Activated CD8-positive, alpha-beta memory T cell treated with anti-CD3 and anti-CD28 coated beads, Interleukin-2, amount 10 ng/mL, durations not matched to agents 7 days and 5 days (primary cell): ENCODE measurements around the gene ZFHX3. TPM values are rescaled to one million over a fixed set of nuclear protein-coding genes. Genes with fewer than 3 reads are reported as not detected.

ENCODE experiments used
- ATAC-seq: fragments of 150-1000 bp; cut with Tn5 transposase; one replicate; pipeline ENCODE4 v1.10.0; 2021; ENCODE audit warnings: moderate library complexity
- CTCF ChIA-PET: fragments of 350-600 bp; sonication (Branson Sonifier 250); formaldehyde crosslinking; loops from one replicate; lab custom pipeline; 2021; ENCODE audit warnings: antibody characterized with exemption; lab: Charles Lee
- DNase-seq: peaks from one replicate; pipeline ENCODE4 v3.0.0-alpha.2; 2020
- H3K27ac Mint-ChIP-seq: one replicate; pipeline ENCODE4 v1.8.0; 2021; ENCODE audit warnings: mild to moderate bottlenecking, mixed read lengths
- H3K27me3 Mint-ChIP-seq: one replicate; pipeline ENCODE4 v1.8.0; 2021; ENCODE audit warnings: mixed read lengths
- H3K36me3 Mint-ChIP-seq: one replicate; pipeline ENCODE4 v1.8.0; 2021; ENCODE audit warnings: mild to moderate bottlenecking, mixed read lengths
- H3K4me1 Mint-ChIP-seq: one replicate; pipeline ENCODE4 v1.8.0; 2021; ENCODE audit warnings: mixed read lengths
- H3K4me3 Mint-ChIP-seq: one replicate; pipeline ENCODE4 v1.8.0; 2021; ENCODE audit warnings: mild to moderate bottlenecking, moderate library complexity, mixed read lengths
- H3K9me3 Mint-ChIP-seq: one replicate; pipeline ENCODE4 v1.8.0; 2022; ENCODE audit warnings: low read depth, mixed read lengths
- total RNA-seq, 2 experiments: library from RNA; stranded (reverse); gene quantifications; one replicate each; pipeline ENCODE4 v1.2.3, GENCODE V29; 2021

The ZFHX3 gene
- total RNA-seq, 2 experiments from 2014 or later, result 0.32 to 1.9 TPM

GRCh38 chr16:72783716-72784318 lies 264.1 kb downstream of the ZFHX3 start:
- no peaks in the 10 kb centered on the region for H3K9me3 Mint-ChIP-seq
- peaks cover 40% of the 10 kb centered on the region for H3K27me3 Mint-ChIP-seq
- H3K4me1 Mint-ChIP-seq, result peaks cover 31% of the 10 kb centered on the region
- ATAC-seq, result no peak
- no peaks in the 10 kb centered on the region for H3K36me3 Mint-ChIP-seq
- DNase-seq, result no peak
- H3K4me3 Mint-ChIP-seq, result no peak overlapping the region
- CTCF ChIA-PET, result interaction anchor here (0.6 to 1.0 kb wide), 4 partner anchors 12 to 133 kb away, joined by 3 to 5 read pairs (median 4); no protein-coding TSS in a partner anchor
- H3K27ac Mint-ChIP-seq, result no peak overlapping the region

GRCh38 chr16:72769876-72770275 lies 278.1 kb downstream of the ZFHX3 start:
- CTCF ChIA-PET, result no interaction called here
- no peak overlapping the region for H3K4me3 Mint-ChIP-seq
- H3K27me3 Mint-ChIP-seq, result no peaks in the 10 kb centered on the region
- H3K36me3 Mint-ChIP-seq, result no peaks in the 10 kb centered on the region
- no peak overlapping the region for H3K27ac Mint-ChIP-seq
- DNase-seq (no peak), ATAC-seq (no peak)
- H3K4me1 Mint-ChIP-seq, result no peaks in the 10 kb centered on the region
- no peaks in the 10 kb centered on the region for H3K9me3 Mint-ChIP-seq

- DNase-seq (no peak), ATAC-seq (no peak)
- no peak overlapping the region for H3K4me3 Mint-ChIP-seq
- no peaks in the 10 kb centered on the region for H3K9me3 Mint-ChIP-seq
- CTCF ChIA-PET, result no interaction called here
- H3K27me3 Mint-ChIP-seq, result no peaks in the 10 kb centered on the region
- H3K4me1 Mint-ChIP-seq, result no peaks in the 10 kb centered on the region
- no peaks in the 10 kb centered on the region for H3K36me3 Mint-ChIP-seq
- no peak overlapping the region for H3K27ac Mint-ChIP-seq
Observed at GRCh38 chr16:72768591-72768990, 279.3 kb downstream of the ZFHX3 start.

- DNase-seq (no peak), ATAC-seq (no peak)
- Mint-ChIP-seq H3K4me3 (no peak overlapping the region), H3K27ac (no peak overlapping the region), H3K27me3 (no peaks in the 10 kb centered on the region), H3K4me1 (no peaks in the 10 kb centered on the region), H3K36me3 (no peaks in the 10 kb centered on the region), H3K9me3 (no peaks in the 10 kb centered on the region)
- CTCF ChIA-PET, result interaction anchor here (1.0 kb wide), 1 partner anchor 66 kb away, joined by 4 read pairs; no protein-coding TSS in a partner anchor
Observed at GRCh38 chr16:72766506-72766905, 281.4 kb downstream of the ZFHX3 start.

GRCh38 chr16:72764015-72764654 lies 283.8 kb downstream of the ZFHX3 start:
- DNase-seq (no peak), ATAC-seq (no peak)
- H3K4me1 Mint-ChIP-seq, result no peaks in the 10 kb centered on the region
- CTCF ChIA-PET, result no interaction called here
- no peaks in the 10 kb centered on the region for H3K9me3 Mint-ChIP-seq
- no peaks in the 10 kb centered on the region for H3K27me3 Mint-ChIP-seq
- H3K36me3 Mint-ChIP-seq, result no peaks in the 10 kb centered on the region
- H3K4me3 Mint-ChIP-seq, result no peak overlapping the region
- H3K27ac Mint-ChIP-seq, result no peak overlapping the region

GRCh38 chr16:72760581-72760980 lies 287.3 kb downstream of the ZFHX3 start:
- CTCF ChIA-PET, result no interaction called here
- H3K4me1 Mint-ChIP-seq, result no peaks in the 10 kb centered on the region
- no peak for DNase-seq
- no peaks in the 10 kb centered on the region for H3K9me3 Mint-ChIP-seq
- no peak overlapping the region for H3K27ac Mint-ChIP-seq
- no peaks in the 10 kb centered on the region for H3K27me3 Mint-ChIP-seq
- H3K36me3 Mint-ChIP-seq, result no peaks in the 10 kb centered on the region
- ATAC-seq, result no peak
- no peak overlapping the region for H3K4me3 Mint-ChIP-seq

- CTCF ChIA-PET, result no interaction called here
- H3K9me3 Mint-ChIP-seq, result no peaks in the 10 kb centered on the region
- DNase-seq, result no peak
- no peaks in the 10 kb centered on the region for H3K4me1 Mint-ChIP-seq
- no peak overlapping the region for H3K4me3 Mint-ChIP-seq
- H3K27me3 Mint-ChIP-seq, result no peaks in the 10 kb centered on the region
- no peaks in the 10 kb centered on the region for H3K36me3 Mint-ChIP-seq
- H3K27ac Mint-ChIP-seq, result no peak overlapping the region
- no peak for ATAC-seq
Observed at GRCh38 chr16:72753881-72754280, 294.0 kb downstream of the ZFHX3 start.

- H3K4me3 Mint-ChIP-seq, result no peak overlapping the region
- no peaks in the 10 kb centered on the region for H3K27me3 Mint-ChIP-seq
- H3K9me3 Mint-ChIP-seq, result no peaks in the 10 kb centered on the region
- no peak for DNase-seq
- no peaks in the 10 kb centered on the region for H3K4me1 Mint-ChIP-seq
- no peaks in the 10 kb centered on the region for H3K36me3 Mint-ChIP-seq
- no peak overlapping the region for H3K27ac Mint-ChIP-seq
- ATAC-seq, result no peak
- CTCF ChIA-PET, result no interaction called here
Observed at GRCh38 chr16:72752004-72752695, 295.8 kb downstream of the ZFHX3 start.

- Mint-ChIP-seq H3K4me1 (no peaks in the 10 kb centered on the region), H3K27ac (no peak overlapping the region), H3K4me3 (no peak overlapping the region), H3K9me3 (no peaks in the 10 kb centered on the region), H3K27me3 (no peaks in the 10 kb centered on the region), H3K36me3 (no peaks in the 10 kb centered on the region)
- ATAC-seq, result no peak
- DNase-seq, result no peak
- CTCF ChIA-PET, result no interaction called here
Observed at GRCh38 chr16:72751076-72751475, 296.9 kb downstream of the ZFHX3 start.

GRCh38 chr16:72749091-72749490 lies 298.8 kb downstream of the ZFHX3 start:
- Mint-ChIP-seq H3K4me1 (no peaks in the 10 kb centered on the region), H3K4me3 (no peak overlapping the region), H3K36me3 (no peaks in the 10 kb centered on the region), H3K9me3 (no peaks in the 10 kb centered on the region), H3K27me3 (no peaks in the 10 kb centered on the region), H3K27ac (no peak overlapping the region)
- CTCF ChIA-PET, result no interaction called here
- ATAC-seq (no peak), DNase-seq (no peak)

- Mint-ChIP-seq H3K9me3 (no peaks in the 10 kb centered on the region), H3K4me3 (no peak overlapping the region), H3K36me3 (no peaks in the 10 kb centered on the region), H3K4me1 (peaks cover 1% of the 10 kb centered on the region), H3K27me3 (no peaks in the 10 kb centered on the region), H3K27ac (no peak overlapping the region)
- no peak for ATAC-seq
- CTCF ChIA-PET, result no interaction called here
- DNase-seq, result no peak
Observed at GRCh38 chr16:72744076-72744793, 303.7 kb downstream of the ZFHX3 start.

GRCh38 chr16:72743011-72743761 lies 304.7 kb downstream of the ZFHX3 start:
- no peak overlapping the region for H3K27ac Mint-ChIP-seq
- H3K4me3 Mint-ChIP-seq, result no peak overlapping the region
- no peaks in the 10 kb centered on the region for H3K36me3 Mint-ChIP-seq
- no peaks in the 10 kb centered on the region for H3K9me3 Mint-ChIP-seq
- peaks cover 1% of the 10 kb centered on the region for H3K4me1 Mint-ChIP-seq
- no peak for ATAC-seq
- CTCF ChIA-PET, result no interaction called here
- H3K27me3 Mint-ChIP-seq, result no peaks in the 10 kb centered on the region
- no peak for DNase-seq

- no peaks in the 10 kb centered on the region for H3K27me3 Mint-ChIP-seq
- DNase-seq (no peak), ATAC-seq (no peak)
- H3K27ac Mint-ChIP-seq, result no peak overlapping the region
- H3K36me3 Mint-ChIP-seq, result no peaks in the 10 kb centered on the region
- no peak overlapping the region for H3K4me3 Mint-ChIP-seq
- H3K9me3 Mint-ChIP-seq, result no peaks in the 10 kb centered on the region
- H3K4me1 Mint-ChIP-seq, result peaks cover 1% of the 10 kb centered on the region
- CTCF ChIA-PET, result no interaction called here
Observed at GRCh38 chr16:72740347-72740746, 307.6 kb downstream of the ZFHX3 start.
